AG04449 (cell line): ENCODE data around the gene TRIML1.

Experiments used
- CTCF ChIA-PET: fragments of 350-600 bp; formaldehyde crosslinking; extraction: SDS; loops from one replicate; lab custom pipeline; 2021; ENCODE audit warnings: antibody characterized with exemption; lab: Yijun Ruan, JAX
- POLR2A ChIA-PET: fragments of 400-600, 350-600 bp; formaldehyde crosslinking; extraction: SDS; loops from one replicate; lab custom pipeline; 2020; ENCODE audit warnings: antibody characterized with exemption, inconsistent platforms; lab: Yijun Ruan, JAX
- DNase-seq: peaks from one replicate; pipeline ENCODE4 v3.0.0-alpha.2; 2010; ENCODE audit warnings: low read depth, low spot score
- H3K4me3 ChIP-seq: 2 replicates; pipeline ENCODE4 v1.5.1; 2011; ENCODE audit warnings: low read depth, mild to moderate bottlenecking, control low read depth, low read length
- TF ChIP-seq, protein P1 (sequence below): IDR thresholded peaks from one replicate; pipeline ENCODE4 v1.5.1; 2011; ENCODE audit warnings: mild to moderate bottlenecking, moderate library complexity, low read length, control low read depth, inconsistent platforms; ENCODE audit not compliant: insufficient read depth; ENCODE audit errors: missing control alignments

The TRIML1 gene

GRCh38 chr4:188110036-188110435 lies 29.2 kb upstream of the TRIML1 start:
- H3K4me3 ChIP-seq: no peak overlapping the region
- no peak for DNase-seq
- ChIA-PET POLR2A (no interaction called here), CTCF (no interaction called here)
- TF ChIP-seq, protein P1, sequence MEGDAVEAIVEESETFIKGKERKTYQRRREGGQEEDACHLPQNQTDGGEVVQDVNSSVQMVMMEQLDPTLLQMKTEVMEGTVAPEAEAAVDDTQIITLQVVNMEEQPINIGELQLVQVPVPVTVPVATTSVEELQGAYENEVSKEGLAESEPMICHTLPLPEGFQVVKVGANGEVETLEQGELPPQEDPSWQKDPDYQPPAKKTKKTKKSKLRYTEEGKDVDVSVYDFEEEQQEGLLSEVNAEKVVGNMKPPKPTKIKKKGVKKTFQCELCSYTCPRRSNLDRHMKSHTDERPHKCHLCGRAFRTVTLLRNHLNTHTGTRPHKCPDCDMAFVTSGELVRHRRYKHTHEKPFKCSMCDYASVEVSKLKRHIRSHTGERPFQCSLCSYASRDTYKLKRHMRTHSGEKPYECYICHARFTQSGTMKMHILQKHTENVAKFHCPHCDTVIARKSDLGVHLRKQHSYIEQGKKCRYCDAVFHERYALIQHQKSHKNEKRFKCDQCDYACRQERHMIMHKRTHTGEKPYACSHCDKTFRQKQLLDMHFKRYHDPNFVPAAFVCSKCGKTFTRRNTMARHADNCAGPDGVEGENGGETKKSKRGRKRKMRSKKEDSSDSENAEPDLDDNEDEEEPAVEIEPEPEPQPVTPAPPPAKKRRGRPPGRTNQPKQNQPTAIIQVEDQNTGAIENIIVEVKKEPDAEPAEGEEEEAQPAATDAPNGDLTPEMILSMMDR: no peak

GRCh38 chr4:188110741-188111471 lies 28.3 kb upstream of the TRIML1 start:
- no peak for DNase-seq
- CTCF ChIA-PET: no interaction called here
- POLR2A ChIA-PET: no interaction called here
- H3K4me3 ChIP-seq: no peak overlapping the region
- TF ChIP-seq, protein P1: no peak

DNA sequence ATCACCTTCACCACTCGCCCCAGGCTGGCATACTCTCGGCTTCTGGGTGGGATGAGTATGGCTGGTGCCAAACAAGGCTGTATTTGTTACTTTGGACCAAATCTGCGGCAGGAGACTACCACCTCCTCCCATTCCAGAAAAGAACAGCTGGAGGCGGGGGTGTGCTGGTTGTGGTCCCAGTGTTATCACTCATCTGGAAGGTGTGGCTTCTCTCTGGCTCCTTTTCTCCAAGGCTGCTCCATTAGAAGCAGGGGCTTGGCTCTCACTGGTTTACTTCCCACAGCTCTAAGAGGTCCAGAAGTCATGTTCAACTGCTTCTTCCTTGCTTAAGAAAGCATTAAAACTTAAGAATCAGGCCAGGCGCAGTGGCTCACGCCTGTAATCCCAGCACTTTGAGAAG lies 27.3 kb upstream of the TRIML1 start:
- POLR2A ChIA-PET: no interaction called here
- TF ChIP-seq, protein P1: no peak

DNA sequence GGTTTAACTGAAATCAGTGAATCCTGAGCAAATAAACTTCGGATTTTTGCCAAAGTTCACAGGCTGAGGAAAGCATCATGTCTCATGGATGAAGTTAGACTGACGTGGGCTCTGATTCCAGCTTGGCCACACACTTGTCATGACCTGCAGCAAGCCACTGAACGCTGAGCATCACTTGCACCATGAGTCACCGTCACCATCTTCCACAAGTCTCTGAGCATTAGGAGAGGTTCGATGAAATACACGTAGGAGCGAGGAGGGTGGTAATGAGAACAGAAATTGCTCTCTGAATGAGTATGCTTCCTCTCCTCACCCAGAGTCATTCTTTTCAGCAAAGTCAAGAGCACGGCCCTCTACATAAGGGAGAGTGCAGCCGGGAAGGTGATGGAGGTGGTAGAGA lies 26.1 kb upstream of the TRIML1 start:
- TF ChIP-seq, protein P1: no peak
- H3K4me3 ChIP-seq: no peak overlapping the region
- POLR2A ChIA-PET: no interaction called here
- CTCF ChIA-PET: no interaction called here
- DNase-seq: no peak

More for the DNA sequence above, 27.3 kb upstream of the TRIML1 start:
- no peak for DNase-seq
- CTCF ChIA-PET: no interaction called here
- no peak overlapping the region for H3K4me3 ChIP-seq

DNA sequence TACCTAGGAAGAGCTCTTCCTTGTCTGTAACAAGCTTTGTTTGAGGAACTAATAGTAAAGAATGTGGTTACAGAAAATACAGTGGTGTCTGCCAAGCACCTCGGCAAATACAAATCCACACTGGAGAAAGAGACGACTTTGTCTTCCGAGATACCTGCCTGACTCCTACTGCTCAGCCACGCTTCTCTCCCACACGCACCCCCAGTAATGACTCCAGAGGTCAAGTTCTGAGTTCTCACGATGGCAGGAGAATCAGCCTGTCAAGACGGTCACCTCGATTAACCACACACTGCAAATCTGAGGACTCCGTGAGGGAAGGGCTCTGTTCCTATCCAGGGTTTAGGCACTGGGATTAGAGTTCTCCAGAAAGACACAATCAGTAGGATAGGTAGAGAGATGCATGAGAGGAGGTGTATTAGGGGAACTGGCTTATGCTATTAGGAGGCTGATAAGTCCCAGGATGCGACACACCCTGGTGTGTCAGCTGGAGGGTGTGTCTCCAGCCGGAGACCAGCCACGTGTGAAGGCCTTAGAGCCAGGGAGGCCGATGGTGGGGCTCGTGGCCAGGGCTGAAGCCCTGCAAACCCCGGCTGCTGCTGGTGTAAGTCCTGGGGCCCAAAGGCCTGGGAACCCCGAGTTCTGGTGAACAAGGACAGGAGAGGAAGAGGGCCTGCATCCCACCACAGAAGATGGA lies 21.5 kb upstream of the TRIML1 start:
- TF ChIP-seq, protein P1: no peak
- CTCF ChIA-PET: no interaction called here
- no peak for DNase-seq
- no peak overlapping the region for H3K4me3 ChIP-seq
- POLR2A ChIA-PET: no interaction called here

GRCh38 chr4:188121530-188121929 lies 17.7 kb upstream of the TRIML1 start:
- ChIA-PET CTCF (no interaction called here), POLR2A (no interaction called here)
- H3K4me3 ChIP-seq: no peak overlapping the region
- TF ChIP-seq, protein P1: no peak
- no peak for DNase-seq
